Stimulated activated CD4-positive, alpha-beta T cell treated with anti-CD3 and anti-CD28 coated beads, Interleukin-12 subunit alpha, Interleukin-12 subunit beta, amount 100 ng/mL, for 48 hours (primary cell): ENCODE results near the gene PATJ.

Source experiments
- DNase-seq, 3 donors: peaks; one replicate each; pipeline ENCODE4 v3.0.0-alpha.2; 2020; ENCODE audit warnings: low read depth in 2 of 3, low spot score in 1 of 3

PATJ gene

GRCh38 chr1:62040973-62041372, 298.7 kb downstream of the PATJ start:
- no peak for DNase-seq

DNA sequence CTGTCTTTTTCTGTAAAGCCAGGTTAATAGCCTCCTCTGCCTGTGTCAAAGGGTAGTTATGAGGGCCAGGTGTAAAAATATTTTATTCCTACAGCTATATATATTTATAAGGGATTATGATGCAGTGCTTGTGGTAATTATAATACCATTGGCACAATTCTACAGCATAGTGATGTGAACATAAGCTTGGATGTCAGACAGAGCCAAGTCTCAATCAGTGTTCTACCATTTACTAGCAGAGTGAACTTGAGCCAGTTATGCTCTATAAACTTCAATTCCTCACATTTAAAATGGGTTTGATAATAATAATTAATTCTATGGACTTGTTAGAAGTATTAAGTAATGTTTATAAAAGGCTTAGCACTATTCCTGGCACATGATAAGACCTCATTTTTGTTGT, 300.9 kb downstream of the PATJ start:
- no peak for DNase-seq

DNA sequence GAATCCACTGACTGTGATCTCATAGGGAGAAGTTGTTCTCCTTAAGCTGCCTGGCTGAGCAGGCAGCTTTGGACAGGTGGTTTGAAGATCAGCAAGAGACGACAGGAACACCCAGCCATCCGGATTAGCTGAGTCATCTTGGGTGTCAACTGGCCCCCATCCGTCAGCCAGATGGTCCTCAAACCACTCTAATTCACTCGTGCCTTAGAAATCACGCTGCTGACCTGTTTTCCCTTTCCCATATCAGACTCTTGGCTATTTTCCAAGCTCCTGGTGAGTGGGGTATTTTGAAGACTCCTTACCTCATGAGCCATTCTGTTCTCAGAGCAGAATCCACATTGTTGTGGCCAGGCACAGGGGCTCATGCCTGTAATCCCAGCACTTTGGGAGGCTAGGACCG, 303.3 kb downstream of the PATJ start:
- no peak for DNase-seq

DNA sequence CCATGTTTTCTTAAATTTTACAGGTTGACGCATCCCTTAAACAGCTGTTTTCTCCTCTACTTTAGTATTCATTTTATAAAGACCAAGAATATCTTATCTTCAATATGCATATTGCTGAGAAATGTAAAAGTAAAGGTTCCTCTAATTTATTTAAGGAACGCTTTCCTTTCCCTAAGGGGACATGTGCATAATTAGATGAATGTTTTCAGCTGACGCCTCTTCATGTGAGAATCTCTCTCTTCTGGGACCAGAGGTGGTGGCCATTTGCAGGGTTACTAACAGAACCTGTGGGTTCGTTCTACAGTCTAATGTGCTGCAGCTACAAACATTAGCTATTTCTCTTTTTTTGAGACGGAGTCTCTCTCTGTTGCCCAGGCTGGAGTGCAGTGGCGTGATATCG, 304.6 kb downstream of the PATJ start:
- DNase-seq, result no peak

- DNase-seq, result no peak
Observed at GRCh38 chr1:62050165-62050564, 307.9 kb downstream of the PATJ start.

GRCh38 chr1:62052946-62053345, 310.7 kb downstream of the PATJ start:
- no peak for DNase-seq

GRCh38 chr1:62054188-62054587, 311.9 kb downstream of the PATJ start:
- no peak for DNase-seq

- DNase-seq, result no peak
Observed at GRCh38 chr1:62057230-62057629, 314.9 kb downstream of the PATJ start.

DNA sequence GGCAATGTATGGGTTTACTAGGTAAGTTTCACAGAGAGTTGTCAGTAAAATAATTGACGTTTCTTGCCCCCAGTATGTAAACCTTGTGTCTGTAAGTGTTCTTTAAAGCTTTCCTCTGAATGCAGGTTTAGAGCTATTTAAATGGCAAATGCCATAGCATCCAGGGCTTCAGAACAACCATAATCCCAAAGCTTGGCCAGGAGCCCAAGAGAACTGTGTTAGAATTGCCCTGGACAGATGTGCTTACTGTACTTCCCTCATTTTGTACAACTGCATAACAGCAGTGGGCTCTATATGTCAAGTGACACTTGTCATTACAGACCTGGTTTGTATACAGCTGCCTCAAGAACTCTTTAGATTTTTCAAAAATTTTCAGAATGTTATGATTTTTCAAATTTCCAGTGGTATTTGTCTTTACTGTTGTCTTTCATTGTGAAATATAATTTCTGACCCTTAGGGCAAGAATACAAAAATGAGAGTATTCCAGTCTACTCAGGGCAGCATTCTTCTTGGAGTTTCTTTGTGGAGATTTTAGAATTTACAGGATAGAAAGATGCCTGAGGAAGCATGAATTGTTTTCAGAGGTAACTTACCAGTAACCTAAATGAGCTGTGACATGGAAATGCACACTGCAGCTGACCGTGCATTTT, 315.5 kb downstream of the PATJ start:
- no peak for DNase-seq

GRCh38 chr1:62058956-62059355, 316.7 kb downstream of the PATJ start:
- no peak for DNase-seq

DNA sequence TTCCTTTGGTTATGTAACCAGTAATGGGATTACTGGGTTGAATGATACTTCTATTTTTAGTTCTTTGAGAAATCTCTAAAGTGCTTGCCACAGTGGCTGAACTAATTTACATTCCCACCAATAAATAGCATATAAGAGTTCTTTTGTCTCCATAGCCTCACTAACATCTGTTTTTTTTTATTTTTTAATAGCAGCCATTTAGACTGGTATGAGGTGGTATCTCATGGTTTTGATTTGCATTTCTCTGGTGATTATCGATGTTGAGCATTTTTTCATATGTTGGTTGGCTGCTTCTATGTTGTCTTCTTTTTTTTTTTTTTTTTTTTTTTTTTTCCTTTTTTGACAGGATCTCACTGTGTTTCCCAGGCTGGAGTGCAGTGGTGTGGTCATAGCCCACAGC, 319.8 kb downstream of the PATJ start:
- DNase-seq, result no peak

- no peak for DNase-seq
Observed at GRCh38 chr1:62064829-62065407, 322.6 kb downstream of the PATJ start.

DNA sequence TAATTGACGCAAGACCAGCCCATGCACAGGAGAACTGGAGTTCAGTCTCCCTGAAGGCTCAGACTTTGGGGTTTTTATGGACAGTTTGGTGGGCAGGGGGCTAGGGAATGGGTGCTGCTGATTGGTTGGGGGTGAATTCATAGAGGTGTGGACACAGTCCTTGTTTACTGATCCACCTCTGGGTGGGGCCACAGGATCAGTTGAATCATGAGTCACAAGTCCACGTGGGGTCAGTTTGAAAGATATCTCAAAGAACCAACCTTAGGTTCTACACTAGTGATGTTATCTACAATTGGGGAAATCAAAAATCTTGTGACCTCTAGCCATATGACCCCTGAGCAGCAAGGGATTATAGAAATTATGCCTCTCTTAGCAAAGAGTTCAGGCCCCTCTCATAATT, 324.4 kb downstream of the PATJ start:
- DNase-seq, result no peak

DNA sequence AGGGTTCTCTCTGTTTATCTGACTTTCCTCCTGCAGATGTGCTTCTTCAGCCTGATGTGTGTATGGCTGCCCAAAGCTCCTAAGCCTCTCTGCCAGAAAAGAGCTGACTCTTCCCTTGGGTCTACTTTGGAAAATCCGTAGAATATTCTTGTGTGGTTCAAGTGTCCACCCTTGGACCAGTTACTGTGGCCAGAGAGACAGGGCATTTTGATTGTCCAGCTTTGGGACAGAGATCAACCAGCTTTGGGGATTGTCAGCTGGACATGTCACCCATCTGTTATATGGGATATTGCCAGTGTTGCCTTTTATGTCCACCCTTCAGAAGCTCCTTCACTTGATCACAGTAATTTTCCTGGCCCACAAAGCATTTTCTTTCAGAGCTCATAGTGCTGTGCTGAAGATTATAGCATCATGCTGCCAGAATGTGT, 326.1 kb downstream of the PATJ start:
- DNase-seq, result no peak

- DNase-seq, result no peak
Observed at GRCh38 chr1:62068978-62069377, 326.7 kb downstream of the PATJ start.

DNA sequence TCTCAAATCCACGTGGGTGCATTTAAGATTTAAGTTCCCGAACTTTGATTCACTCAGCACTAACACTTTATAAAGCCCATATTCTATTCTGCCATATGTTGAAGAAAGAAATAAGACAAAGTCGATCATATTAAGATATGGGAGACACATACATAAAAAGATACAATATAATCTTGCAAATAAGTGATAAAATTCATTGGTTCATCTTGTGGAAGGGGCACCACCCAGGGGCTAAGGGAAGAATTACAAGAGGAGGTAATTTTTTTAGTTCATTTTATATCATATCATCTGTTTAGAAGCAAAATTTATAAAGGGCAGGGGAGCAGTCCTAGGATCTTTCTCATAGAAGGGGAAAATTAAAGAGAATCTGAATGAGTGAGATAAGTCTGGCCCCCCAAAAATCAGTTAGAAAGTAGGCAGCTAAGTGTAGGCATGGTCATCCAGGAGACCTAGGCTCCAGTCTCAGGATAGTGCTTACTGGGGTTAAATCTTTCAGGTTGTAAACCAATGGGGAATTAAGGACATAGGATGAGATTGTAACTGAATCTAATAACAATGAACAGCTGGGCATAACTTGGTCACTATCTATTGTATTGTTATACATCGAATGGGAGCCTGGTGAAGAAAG, 328.2 kb downstream of the PATJ start:
- peak in 1 of 3 donors; percentile 3 for DNase-seq

DNA sequence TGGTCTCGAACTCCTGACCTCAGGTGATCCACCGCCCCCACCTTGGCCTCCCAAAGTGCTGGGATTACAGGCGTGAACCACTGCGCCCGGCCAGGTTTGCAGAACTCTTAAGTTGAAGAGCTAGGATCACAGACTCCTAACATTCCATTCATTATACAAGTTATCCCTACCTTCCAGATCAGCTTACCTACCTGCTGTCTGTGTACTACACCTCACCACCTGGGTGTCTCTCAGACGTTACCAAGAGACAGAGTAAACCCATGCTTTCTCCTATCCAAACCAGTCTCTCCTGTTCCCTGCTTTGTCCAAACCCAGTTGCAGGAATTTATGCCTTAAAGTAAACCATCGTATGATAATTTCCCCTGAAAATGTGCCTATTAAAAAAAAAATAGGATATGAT, 329.4 kb downstream of the PATJ start:
- DNase-seq, result no peak

DNA sequence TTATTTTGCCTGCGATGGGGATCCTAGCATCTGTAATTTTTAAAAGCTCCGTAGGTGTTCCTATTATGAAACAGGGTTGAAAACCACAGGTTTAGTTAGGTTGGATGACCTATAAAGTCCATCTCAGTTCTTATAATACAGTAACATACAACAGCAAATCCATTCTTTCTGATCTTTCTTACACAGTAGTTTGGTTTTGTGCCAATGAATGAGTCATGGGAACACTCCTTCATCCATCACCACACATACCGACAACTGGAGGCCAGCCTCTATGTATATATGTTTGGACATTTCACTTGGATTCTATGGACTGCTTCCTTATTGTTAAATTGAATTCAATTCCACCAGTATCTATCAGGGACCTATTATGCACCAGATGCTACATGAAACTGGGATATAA, 334.0 kb downstream of the PATJ start:
- no peak for DNase-seq

DNA sequence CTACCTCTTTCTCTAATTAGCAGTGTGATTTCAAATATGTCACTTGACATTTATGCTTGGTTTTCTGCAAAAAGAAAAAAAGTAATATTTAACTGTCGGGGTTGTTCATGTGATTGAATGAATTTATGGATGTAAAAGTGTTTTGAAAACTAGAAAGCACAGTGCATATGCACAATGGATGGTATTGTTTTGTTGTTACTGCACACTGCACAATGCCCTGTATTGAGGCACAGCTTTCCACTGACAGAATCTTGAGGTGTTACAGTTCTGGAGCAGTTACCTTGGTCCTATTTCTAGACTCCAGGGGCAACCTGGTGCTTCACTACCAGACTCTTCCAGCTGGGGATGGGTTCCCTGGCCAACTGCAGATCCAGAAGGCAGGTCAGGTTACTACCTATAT, 335.5 kb downstream of the PATJ start:
- DNase-seq, result no peak

GRCh38 chr1:62082456-62083363, 340.4 kb downstream of the PATJ start:
- peak; percentile 8 to 37 (median 15) for DNase-seq

GRCh38 chr1:62084310-62084890, 342.1 kb downstream of the PATJ start:
- no peak for DNase-seq
